K562 (cell line): ENCODE data around the gene PPHLN1. TPM values are rescaled to one million over a fixed set of nuclear protein-coding genes. Genes with fewer than 3 reads are reported as not detected.

Experiments used
- BMI1 ChIP-seq: fragments of 150-350 bp; IDR thresholded peaks from 2 replicates; pipeline ENCODE4 v1.6.1; 2014; ENCODE audit warnings: low read length
- BRCA1 ChIP-seq, 2 experiments: fragments of 450-650 bp in 1 of 2; sonication (generic) in 1 of 2; formaldehyde crosslinking in 1 of 2; IDR thresholded peaks; 2 replicates each; pipeline versions ENCODE4 v1.5.0 to v1.6.1; 2017 to 2020; ENCODE audit warnings: mild to moderate bottlenecking in 1 of 2, missing genetic modification reagents in 1 of 2
- CREB1 ChIP-seq, 2 experiments: sonication (generic) in 1 of 2; formaldehyde crosslinking in 1 of 2; IDR thresholded peaks; 2 replicates each; pipeline versions ENCODE4 v1.6.1 to v1.8.0; 2012 to 2022; ENCODE audit warnings: inconsistent platforms in 1 of 2, mild to moderate bottlenecking in 1 of 2, missing genetic modification reagents in 1 of 2, moderate library complexity in 1 of 2
- CXXC5 ChIP-seq: fragments of 250-450 bp; sonication (Bioruptor Pico); IDR thresholded peaks from 2 replicates; pipeline ENCODE4 v1.8.0; 2022; ENCODE audit warnings: inconsistent platforms, mild to moderate bottlenecking, moderate library complexity
- FOSL1 ChIP-seq: fragments of 200-800 bp; sonication (Bioruptor generic); conservative IDR thresholded peaks from 2 replicates; pipeline ENCODE4 v1.6.1; 2016; ENCODE audit warnings: missing genetic modification characterization, missing compliant biosample characterization
- MEIS2 ChIP-seq: fragments of 450-650 bp; IDR thresholded peaks from 2 replicates; pipeline ENCODE4 v1.6.1; 2014; ENCODE audit warnings: mild to moderate bottlenecking; ENCODE audit not compliant: partially characterized antibody
- NEUROD1 ChIP-seq: fragments of 150-350 bp; IDR thresholded peaks from 2 replicates; pipeline ENCODE4 v1.6.1; 2014; ENCODE audit warnings: borderline replicate concordance, low read length, low read depth; ENCODE audit not compliant: partially characterized antibody
- SMARCA4 ChIP-seq: fragments of 450-650 bp; IDR thresholded peaks from 2 replicates; pipeline ENCODE4 v1.6.1; 2016
- SP2 ChIP-seq: IDR thresholded peaks from 2 replicates; pipeline ENCODE4 v1.6.1; 2011; ENCODE audit warnings: mild to moderate bottlenecking, low read depth, low read length, moderate library complexity; ENCODE audit not compliant: poor library complexity, severe bottlenecking; ENCODE audit errors: extremely low read depth
- THRAP3 ChIP-seq: fragments of 450-650 bp; IDR thresholded peaks from 2 replicates; pipeline ENCODE4 v1.6.1; 2016; ENCODE audit warnings: mild to moderate bottlenecking, inconsistent platforms, borderline replicate concordance
- ZNF780A ChIP-seq: fragments of 250-450 bp; sonication (Bioruptor Pico); IDR thresholded peaks from 2 replicates; pipeline ENCODE4 v1.5.0; 2021; ENCODE audit warnings: mild to moderate bottlenecking
- polyA plus RNA-seq, 8 experiments: library from polyadenylated mRNA; depleted of rRNA in 4 of 8; stranded (reverse) in 5 of 8; unstranded in 3 of 8; fragments of >200 nt; fragmentation: Nextera tagmentation in 2 of 8; fragmentation: Illumina TruSeq in 1 of 8; extraction: Ambion mirVana in 2 of 8; extraction: Trizol in 1 of 8; gene quantifications; 2 replicates each; pipeline versions ENCODE4 v1.2.1 to v1.2.3, GENCODE V29; 2011 to 2014; ENCODE audit warnings: inconsistent platforms in 1 of 8, missing spikeins in 1 of 8
- total RNA-seq, 7 experiments: library from RNA; depleted of rRNA in 6 of 7; stranded (reverse); fragments of >200 nt in 6 of 7; fragmentation: Illumina TruSeq in 2 of 7; extraction: Trizol in 2 of 7; gene quantifications; 2 replicates each; pipeline versions ENCODE4 v1.2.1 to v1.2.3, GENCODE V29; 2011 to 2021; ENCODE audit warnings: low replicate concordance in 1 of 7
- TF ChIP-seq, protein P1 (sequence below): fragments of 200-400 bp; formaldehyde crosslinking; IDR thresholded peaks from 2 replicates; pipeline ENCODE4 v1.6.1; 2017; ENCODE audit warnings: mild to moderate bottlenecking, low read depth, low read length, moderate library complexity
- TF ChIP-seq, protein P2 (sequence below): fragments of 250-450 bp; sonication (Bioruptor Pico); IDR thresholded peaks from 2 replicates; pipeline ENCODE4 v1.5.0; 2020; ENCODE audit warnings: mild to moderate bottlenecking, borderline replicate concordance
- TF ChIP-seq, protein P3 (sequence below), 2 experiments: fragments of 450-650 bp; formaldehyde crosslinking in 1 of 2; IDR thresholded peaks; 2 replicates each; pipeline versions ENCODE4 v1.4.0 to v1.6.1; 2014 to 2020; ENCODE audit warnings: mild to moderate bottlenecking in 2 of 2, borderline replicate concordance in 1 of 2, low read depth in 1 of 2

The PPHLN1 gene
- total and polyA plus RNA-seq, 9 of the 15 experiments (the other 6 are each of a cell fraction or from before 2014, with no cell fraction given) = 66.3 to 112 (median 93.6) TPM

DNA sequence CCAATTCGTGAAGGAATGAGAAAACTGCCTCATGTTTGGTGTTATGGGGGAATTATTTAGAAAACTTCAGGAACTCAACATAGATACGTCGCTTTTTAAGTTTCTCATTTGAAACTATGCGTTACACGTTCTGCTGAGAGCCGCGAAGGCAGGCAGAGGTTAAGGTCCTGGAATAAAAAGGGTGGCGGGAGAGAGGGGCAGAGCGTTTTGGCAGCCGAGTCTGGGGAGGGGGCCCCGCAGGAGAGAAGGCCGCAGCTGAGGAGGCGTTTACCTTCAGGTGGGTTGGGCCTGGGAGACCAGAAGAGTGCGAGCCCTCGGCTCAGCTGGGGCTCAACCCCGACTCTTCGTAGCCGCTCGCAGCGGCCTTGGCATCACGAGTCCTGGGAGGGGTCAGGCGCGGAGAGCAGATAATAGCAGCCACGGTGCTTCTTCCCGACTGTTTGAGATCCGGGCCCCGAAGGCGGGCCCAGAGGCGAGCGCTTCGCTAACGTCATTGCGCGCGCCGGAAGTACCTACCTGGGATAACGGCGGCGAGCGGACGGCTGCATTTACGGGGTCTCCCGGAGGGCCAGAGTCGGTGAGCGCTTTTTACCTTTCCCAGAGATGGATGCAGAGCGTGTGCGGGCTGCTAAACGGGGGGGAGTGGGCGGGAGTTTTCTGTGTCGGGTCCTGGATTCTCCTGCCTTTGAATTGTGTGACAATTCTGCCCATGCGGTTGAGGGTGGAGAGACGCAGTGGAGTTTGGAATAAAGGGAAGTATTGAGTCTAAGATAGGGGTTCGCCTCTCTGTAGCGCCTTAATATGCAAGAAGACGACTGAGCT lies at the start of gene PPHLN1, which contains the start of gene ZCRB1 (continued):
- TF ChIP-seq, protein P1, sequence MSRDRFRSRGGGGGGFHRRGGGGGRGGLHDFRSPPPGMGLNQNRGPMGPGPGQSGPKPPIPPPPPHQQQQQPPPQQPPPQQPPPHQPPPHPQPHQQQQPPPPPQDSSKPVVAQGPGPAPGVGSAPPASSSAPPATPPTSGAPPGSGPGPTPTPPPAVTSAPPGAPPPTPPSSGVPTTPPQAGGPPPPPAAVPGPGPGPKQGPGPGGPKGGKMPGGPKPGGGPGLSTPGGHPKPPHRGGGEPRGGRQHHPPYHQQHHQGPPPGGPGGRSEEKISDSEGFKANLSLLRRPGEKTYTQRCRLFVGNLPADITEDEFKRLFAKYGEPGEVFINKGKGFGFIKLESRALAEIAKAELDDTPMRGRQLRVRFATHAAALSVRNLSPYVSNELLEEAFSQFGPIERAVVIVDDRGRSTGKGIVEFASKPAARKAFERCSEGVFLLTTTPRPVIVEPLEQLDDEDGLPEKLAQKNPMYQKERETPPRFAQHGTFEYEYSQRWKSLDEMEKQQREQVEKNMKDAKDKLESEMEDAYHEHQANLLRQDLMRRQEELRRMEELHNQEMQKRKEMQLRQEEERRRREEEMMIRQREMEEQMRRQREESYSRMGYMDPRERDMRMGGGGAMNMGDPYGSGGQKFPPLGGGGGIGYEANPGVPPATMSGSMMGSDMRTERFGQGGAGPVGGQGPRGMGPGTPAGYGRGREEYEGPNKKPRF = no peak
- TF ChIP-seq BMI1 = no peak
- no peak for TF ChIP-seq NEUROD1
- TF ChIP-seq MEIS2 = no peak
- TF ChIP-seq SP2 = no peak
- peak; percentile 95 for TF ChIP-seq CREB1 (IDR thresholded peaks at IDR 0.05)
- TF ChIP-seq CREB1 (CRISPR knock-in tag; IDR thresholded peaks at IDR 0.05) = peak; percentile 94
- peak; percentile 92 for TF ChIP-seq CXXC5 (CRISPR knock-in tag)
- TF ChIP-seq, protein P2, sequence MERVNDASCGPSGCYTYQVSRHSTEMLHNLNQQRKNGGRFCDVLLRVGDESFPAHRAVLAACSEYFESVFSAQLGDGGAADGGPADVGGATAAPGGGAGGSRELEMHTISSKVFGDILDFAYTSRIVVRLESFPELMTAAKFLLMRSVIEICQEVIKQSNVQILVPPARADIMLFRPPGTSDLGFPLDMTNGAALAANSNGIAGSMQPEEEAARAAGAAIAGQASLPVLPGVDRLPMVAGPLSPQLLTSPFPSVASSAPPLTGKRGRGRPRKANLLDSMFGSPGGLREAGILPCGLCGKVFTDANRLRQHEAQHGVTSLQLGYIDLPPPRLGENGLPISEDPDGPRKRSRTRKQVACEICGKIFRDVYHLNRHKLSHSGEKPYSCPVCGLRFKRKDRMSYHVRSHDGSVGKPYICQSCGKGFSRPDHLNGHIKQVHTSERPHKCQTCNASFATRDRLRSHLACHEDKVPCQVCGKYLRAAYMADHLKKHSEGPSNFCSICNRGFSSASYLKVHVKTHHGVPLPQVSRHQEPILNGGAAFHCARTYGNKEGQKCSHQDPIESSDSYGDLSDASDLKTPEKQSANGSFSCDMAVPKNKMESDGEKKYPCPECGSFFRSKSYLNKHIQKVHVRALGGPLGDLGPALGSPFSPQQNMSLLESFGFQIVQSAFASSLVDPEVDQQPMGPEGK = no peak
- no peak for TF ChIP-seq ZNF780A (CRISPR knock-in tag)
- 0 out of 2 replicates have a peak, but pooled peaks have one; percentile 14 for TF ChIP-seq SMARCA4
- no peak for TF ChIP-seq FOSL1 (tag)
- TF ChIP-seq BRCA1 (IDR thresholded peaks at IDR 0.05) = no peak
- TF ChIP-seq BRCA1 (CRISPR knock-in tag; IDR thresholded peaks at IDR 0.05) = no peak
- no peak for TF ChIP-seq THRAP3
- TF ChIP-seq, protein P3, sequence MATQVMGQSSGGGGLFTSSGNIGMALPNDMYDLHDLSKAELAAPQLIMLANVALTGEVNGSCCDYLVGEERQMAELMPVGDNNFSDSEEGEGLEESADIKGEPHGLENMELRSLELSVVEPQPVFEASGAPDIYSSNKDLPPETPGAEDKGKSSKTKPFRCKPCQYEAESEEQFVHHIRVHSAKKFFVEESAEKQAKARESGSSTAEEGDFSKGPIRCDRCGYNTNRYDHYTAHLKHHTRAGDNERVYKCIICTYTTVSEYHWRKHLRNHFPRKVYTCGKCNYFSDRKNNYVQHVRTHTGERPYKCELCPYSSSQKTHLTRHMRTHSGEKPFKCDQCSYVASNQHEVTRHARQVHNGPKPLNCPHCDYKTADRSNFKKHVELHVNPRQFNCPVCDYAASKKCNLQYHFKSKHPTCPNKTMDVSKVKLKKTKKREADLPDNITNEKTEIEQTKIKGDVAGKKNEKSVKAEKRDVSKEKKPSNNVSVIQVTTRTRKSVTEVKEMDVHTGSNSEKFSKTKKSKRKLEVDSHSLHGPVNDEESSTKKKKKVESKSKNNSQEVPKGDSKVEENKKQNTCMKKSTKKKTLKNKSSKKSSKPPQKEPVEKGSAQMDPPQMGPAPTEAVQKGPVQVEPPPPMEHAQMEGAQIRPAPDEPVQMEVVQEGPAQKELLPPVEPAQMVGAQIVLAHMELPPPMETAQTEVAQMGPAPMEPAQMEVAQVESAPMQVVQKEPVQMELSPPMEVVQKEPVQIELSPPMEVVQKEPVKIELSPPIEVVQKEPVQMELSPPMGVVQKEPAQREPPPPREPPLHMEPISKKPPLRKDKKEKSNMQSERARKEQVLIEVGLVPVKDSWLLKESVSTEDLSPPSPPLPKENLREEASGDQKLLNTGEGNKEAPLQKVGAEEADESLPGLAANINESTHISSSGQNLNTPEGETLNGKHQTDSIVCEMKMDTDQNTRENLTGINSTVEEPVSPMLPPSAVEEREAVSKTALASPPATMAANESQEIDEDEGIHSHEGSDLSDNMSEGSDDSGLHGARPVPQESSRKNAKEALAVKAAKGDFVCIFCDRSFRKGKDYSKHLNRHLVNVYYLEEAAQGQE (IDR thresholded peaks at IDR 0.05; ENCODE audit: borderline replicate concordance) = no peak
- TF ChIP-seq, protein P3 (CRISPR knock-in tag; IDR thresholded peaks at IDR 0.05; ENCODE audit: low read depth) = no peak
